ENCODE measurements around the gene HHIP. TPM values are rescaled to one million over a fixed set of nuclear protein-coding genes. Genes with fewer than 3 reads are reported as not detected.

Gene HHIP
- total RNA-seq, 1 experiment from 2014 or later: 0.28 TPM

DNA sequence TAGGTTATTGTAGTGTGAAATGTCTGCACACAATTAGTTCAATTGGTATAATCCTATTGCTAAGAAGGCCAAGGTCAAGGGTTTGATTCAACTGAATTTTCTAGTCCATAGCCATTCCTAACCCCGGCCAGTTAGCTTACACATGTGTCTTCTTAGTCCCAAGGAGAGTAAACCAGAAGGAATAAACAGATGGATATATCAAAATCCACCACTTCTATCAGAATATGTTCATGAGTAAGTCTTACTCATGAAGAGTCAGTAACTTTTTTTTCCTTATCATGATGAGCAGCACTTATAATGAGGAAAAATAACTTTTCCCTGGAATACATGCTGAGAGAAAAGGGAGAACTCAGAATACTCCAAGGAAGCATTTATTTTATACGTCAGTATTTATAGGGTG is 9.5 kb downstream of the HHIP start:
- BruUV-seq (replicated peaks): no TSS peak
- no peak for DNase-seq (ENCODE audit: low spot score)
- Histone ChIP-seq H3K27me3 (replicated peaks; ENCODE audit: insufficient read depth, low read depth, low read length, poor library complexity) (no peaks in the 10 kb centered on the region), H3K36me3 (ENCODE audit: insufficient read depth, low read length, poor library complexity, severe bottlenecking) (no peaks in the 10 kb centered on the region), H3K4me1 (ENCODE audit: insufficient read depth, low read length, poor library complexity, severe bottlenecking) (peaks cover 4% of the 10 kb centered on the region), H3K4me3 (ENCODE audit: low read depth, low read length, poor library complexity, severe bottlenecking) (no peak overlapping the region), H3K9me3 (ENCODE audit: low read depth, low read length, poor library complexity, severe bottlenecking) (no peaks in the 10 kb centered on the region), H3K27ac (ENCODE audit: low read depth, low read length, poor library complexity, severe bottlenecking) (no peak overlapping the region)
- CTCF ChIA-PET: no interaction called here
- intact Hi-C loops (cut with micrococcal nuclease; ENCODE audit: unreplicated experiment): no loop called here
- POLR2A ChIA-PET (ENCODE audit: low non-redundant PET): no interaction called here
- no peak for TF ChIP-seq EZH2 (IDR thresholded peaks at IDR 0.05; ENCODE audit: borderline replicate concordance, low read depth, low read length, poor library complexity, severe bottlenecking)
- TF ChIP-seq, protein P1, sequence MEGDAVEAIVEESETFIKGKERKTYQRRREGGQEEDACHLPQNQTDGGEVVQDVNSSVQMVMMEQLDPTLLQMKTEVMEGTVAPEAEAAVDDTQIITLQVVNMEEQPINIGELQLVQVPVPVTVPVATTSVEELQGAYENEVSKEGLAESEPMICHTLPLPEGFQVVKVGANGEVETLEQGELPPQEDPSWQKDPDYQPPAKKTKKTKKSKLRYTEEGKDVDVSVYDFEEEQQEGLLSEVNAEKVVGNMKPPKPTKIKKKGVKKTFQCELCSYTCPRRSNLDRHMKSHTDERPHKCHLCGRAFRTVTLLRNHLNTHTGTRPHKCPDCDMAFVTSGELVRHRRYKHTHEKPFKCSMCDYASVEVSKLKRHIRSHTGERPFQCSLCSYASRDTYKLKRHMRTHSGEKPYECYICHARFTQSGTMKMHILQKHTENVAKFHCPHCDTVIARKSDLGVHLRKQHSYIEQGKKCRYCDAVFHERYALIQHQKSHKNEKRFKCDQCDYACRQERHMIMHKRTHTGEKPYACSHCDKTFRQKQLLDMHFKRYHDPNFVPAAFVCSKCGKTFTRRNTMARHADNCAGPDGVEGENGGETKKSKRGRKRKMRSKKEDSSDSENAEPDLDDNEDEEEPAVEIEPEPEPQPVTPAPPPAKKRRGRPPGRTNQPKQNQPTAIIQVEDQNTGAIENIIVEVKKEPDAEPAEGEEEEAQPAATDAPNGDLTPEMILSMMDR (conservative IDR thresholded peaks at IDR 0.05; ENCODE audit: low read depth, low read length): no peak

DNA sequence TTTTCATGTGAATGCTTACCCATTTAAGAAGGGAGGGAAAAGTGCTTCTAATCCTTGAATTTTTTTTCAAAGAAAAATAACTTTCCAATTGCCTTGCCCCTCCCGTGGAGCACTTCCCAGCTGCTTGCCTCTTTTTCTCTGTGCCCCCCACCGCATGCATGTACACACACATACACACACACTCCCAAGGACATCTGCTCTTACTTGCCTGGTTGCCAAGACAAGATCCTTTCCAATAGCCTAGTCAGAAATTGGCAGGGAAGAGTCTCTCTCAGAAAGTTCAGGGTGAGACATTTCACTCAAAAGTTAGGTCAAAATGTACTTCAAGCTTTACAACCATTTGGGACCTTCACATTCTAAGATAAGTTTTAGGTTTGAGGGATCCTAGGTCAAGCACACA is 10.9 kb downstream of the HHIP start:
- no peak for DNase-seq (ENCODE audit: low spot score)
- TF ChIP-seq, protein P1 (conservative IDR thresholded peaks at IDR 0.05; ENCODE audit: low read depth, low read length): no peak
- TF ChIP-seq EZH2 (IDR thresholded peaks at IDR 0.05; ENCODE audit: borderline replicate concordance, low read depth, low read length, poor library complexity, severe bottlenecking): no peak
- H3K27ac ChIP-seq (ENCODE audit: low read depth, low read length, poor library complexity, severe bottlenecking): no peak overlapping the region
- H3K4me1 ChIP-seq (ENCODE audit: insufficient read depth, low read length, poor library complexity, severe bottlenecking): no peaks in the 10 kb centered on the region
- H3K4me3 ChIP-seq (ENCODE audit: low read depth, low read length, poor library complexity, severe bottlenecking): no peak overlapping the region
- H3K36me3 ChIP-seq (ENCODE audit: insufficient read depth, low read length, poor library complexity, severe bottlenecking): no peaks in the 10 kb centered on the region
- no TSS peak for BruUV-seq (replicated peaks)
- intact Hi-C loops (cut with micrococcal nuclease; ENCODE audit: unreplicated experiment): no loop called here
- ChIA-PET CTCF (no interaction called here), POLR2A (ENCODE audit: low non-redundant PET) (no interaction called here)
- H3K9me3 ChIP-seq (ENCODE audit: low read depth, low read length, poor library complexity, severe bottlenecking): no peaks in the 10 kb centered on the region
- no peaks in the 10 kb centered on the region for H3K27me3 ChIP-seq (replicated peaks; ENCODE audit: insufficient read depth, low read depth, low read length, poor library complexity)

DNA sequence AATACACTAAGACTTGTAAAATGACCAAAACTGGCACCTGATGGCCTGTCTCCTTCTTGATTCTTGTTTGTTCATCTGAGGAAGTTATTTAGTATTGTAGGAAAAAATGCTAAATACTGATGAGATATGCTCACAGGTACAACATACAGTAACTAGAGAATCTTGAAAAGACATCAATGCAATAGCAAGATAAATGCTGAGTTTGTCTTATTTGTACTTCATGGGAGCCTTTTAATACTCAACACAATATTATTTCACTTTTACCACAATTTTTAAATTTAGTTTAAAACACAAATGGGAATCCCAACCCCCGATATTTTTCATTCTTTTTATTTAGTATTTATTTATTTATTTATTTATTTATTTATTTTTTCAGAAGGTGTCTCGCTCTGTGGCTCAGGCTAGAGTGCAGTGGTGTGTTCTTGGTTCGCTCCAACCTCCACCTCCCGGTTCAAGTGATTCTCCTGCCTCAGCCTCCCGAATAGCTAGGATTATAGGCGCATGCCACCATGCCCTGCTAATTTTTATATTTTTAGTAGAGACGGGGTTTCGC is 12.1 kb downstream of the HHIP start:
- Histone ChIP-seq H3K27ac (ENCODE audit: low read depth, low read length, poor library complexity, severe bottlenecking) (no peak overlapping the region), H3K9me3 (ENCODE audit: low read depth, low read length, poor library complexity, severe bottlenecking) (no peaks in the 10 kb centered on the region), H3K36me3 (ENCODE audit: insufficient read depth, low read length, poor library complexity, severe bottlenecking) (no peaks in the 10 kb centered on the region), H3K27me3 (replicated peaks; ENCODE audit: insufficient read depth, low read depth, low read length, poor library complexity) (no peaks in the 10 kb centered on the region), H3K4me3 (ENCODE audit: low read depth, low read length, poor library complexity, severe bottlenecking) (no peak overlapping the region), H3K4me1 (ENCODE audit: insufficient read depth, low read length, poor library complexity, severe bottlenecking) (no peaks in the 10 kb centered on the region)
- BruUV-seq (replicated peaks): no TSS peak
- CTCF ChIA-PET: no interaction called here
- POLR2A ChIA-PET (ENCODE audit: low non-redundant PET): no interaction called here
- TF ChIP-seq EZH2 (IDR thresholded peaks at IDR 0.05; ENCODE audit: borderline replicate concordance, low read depth, low read length, poor library complexity, severe bottlenecking): no peak
- TF ChIP-seq, protein P1 (conservative IDR thresholded peaks at IDR 0.05; ENCODE audit: low read depth, low read length): no peak
- no peak for DNase-seq (ENCODE audit: low spot score)
- intact Hi-C loops (cut with micrococcal nuclease; ENCODE audit: unreplicated experiment): no loop called here

All from A673 (cell line).